Activated CD8-positive, alpha-beta memory T cell treated with anti-CD3 and anti-CD28 coated beads for 24 hours (primary cell): ENCODE measurements around the gene KDM5B.
"Not testable (repeated sequence)": the region's sequence is repeated elsewhere in the genome, so short reads cannot be mapped to it uniquely, and the experiment has no call there.

ENCODE experiments used
- DNase-seq: peaks from one replicate; pipeline ENCODE4 v3.0.0-alpha.2; 2020

The KDM5B gene

DNA sequence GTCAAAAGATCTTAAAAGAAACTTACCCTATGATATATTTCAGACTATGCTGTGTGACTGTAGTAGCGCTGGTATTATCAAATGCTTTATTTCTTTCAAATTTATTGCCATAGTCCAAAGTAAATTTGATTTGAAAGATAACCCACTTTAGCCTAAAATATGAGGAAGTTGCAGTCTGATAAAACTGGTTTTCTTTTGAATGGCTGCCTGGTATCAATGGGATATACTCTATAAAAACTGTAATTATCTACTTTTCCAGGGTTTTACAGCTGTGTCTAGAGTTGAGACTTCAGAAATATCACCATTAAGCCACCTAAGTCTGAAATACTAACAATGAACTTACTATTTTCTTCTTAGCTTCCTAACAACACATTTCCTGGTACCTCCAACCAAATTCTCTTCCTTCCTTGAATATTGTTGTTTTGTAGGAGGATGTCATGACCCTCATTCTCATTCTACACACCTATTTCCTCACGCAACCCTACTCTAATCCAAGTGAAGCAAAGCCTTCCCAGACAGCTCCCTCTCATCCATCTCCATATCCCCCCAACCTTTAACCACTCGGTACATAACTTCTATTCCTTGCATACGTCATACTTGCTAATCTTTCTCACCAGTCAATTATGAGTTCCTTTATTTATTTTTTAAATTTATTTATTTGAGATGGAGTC is 17.0 kb downstream of the KDM5B start:
- no peak for DNase-seq

GRCh38 chr1:202788800-202789199 is 19.4 kb downstream of the KDM5B start:
- no peak for DNase-seq

DNA sequence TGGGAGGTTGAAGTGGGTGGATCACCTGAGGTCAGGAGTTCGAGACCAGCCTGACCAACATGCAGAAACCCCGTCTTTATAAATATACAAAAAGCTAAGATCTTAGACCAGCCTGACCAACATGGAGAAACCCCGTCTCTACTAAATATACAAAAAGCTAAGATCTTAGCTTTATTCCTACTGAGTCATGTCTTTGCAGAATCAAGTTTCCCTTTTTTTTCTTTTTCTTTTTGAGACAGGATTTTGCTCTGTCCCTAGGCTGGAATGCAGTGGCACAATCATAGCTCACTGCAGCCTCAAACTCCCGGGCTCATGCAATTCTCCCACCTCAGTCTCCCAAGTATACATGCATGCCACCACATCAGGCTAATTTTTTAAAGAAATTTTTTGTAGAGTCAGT is 21.4 kb downstream of the KDM5B start:
- no peak for DNase-seq

DNA sequence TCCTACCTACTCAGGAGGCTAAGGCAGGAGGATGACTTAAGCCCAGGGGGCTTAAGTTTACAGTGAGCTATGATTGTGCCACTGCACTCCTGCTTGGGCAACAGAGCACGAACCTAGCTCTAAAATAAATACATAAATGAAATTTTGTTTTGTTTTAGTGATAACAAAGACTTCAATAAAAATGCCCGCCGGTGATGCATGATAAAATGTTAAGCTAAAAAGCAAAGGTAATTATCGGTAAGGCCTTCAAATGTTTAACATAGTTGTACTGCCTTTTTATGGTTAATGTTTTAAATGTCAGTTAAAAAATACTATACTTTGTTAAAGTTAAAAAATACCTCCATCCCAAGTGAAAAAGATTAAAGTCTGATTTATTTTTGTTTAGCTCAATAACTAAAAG is 27.0 kb downstream of the KDM5B start:
- DNase-seq: no peak

- DNase-seq: no peak
Measured at GRCh38 chr1:202770135-202770534, 38.1 kb downstream of the KDM5B start.

DNA sequence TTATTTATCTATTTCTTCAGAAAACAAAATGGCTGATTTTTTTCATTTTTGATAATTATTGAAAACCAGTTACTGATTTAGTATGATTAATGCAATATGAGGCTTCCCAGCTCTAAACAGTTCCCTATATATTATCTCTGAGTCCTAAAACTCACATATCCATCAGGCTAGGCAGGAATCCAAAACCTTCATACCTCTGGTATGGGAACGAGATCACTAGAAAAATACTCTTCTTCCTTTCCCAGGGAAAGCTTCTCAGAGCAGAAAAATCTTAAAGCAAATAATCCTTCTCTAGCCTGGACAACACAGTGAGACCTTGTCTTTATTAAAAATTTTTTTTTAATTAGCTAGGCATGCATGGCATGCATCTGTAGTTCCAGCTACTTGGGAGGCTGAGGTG is 42.5 kb downstream of the KDM5B start:
- no peak for DNase-seq

- DNase-seq: no peak
Measured at GRCh38 chr1:202762019-202762418, 46.2 kb downstream of the KDM5B start.

- no peak for DNase-seq
Measured at GRCh38 chr1:202760589-202760988, 47.6 kb downstream of the KDM5B start.

GRCh38 chr1:202756391-202756790 is 51.8 kb downstream of the KDM5B start:
- no peak for DNase-seq

DNA sequence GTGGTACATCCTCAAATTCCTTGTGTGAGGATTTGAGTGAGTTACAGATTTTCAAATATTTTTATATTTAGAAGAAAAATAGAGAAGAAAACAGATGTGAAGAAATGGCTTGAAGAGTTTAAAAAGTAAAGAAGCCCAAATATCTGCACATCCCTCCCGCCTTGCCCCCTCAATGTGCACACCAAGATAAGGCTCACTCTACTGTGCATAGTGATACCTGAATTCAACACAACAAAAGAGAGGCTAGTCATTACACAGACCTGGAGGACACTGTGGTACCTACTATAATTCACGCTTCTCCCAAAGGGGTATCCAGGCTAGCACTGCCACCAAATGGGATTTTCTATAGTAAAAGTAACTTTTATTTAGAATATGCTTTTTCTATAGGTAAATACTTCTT is 53.9 kb downstream of the KDM5B start:
- no peak for DNase-seq

GRCh38 chr1:202752774-202753173 is 55.4 kb downstream of the KDM5B start:
- DNase-seq: no peak

DNA sequence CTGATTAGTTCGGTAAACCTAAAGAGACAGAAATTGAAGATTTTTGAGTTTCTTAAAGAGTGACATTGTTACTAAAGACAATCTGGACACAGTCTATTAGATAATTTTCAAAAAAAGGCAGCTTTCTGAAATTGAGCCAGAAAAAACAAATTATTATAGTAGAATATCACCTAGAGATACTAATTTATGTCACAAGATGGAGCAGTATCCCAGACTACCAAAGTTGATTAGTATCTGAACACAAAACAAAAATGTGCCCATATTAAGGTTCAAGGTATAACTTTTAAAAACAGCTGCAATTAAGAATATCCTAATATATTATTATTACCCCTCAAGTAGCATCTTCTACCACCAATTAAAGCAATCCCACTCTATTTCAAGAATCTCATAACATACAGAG is 57.5 kb downstream of the KDM5B start:
- DNase-seq: no peak

GRCh38 chr1:202750024-202750423 is 58.2 kb downstream of the KDM5B start:
- no peak for DNase-seq

DNA sequence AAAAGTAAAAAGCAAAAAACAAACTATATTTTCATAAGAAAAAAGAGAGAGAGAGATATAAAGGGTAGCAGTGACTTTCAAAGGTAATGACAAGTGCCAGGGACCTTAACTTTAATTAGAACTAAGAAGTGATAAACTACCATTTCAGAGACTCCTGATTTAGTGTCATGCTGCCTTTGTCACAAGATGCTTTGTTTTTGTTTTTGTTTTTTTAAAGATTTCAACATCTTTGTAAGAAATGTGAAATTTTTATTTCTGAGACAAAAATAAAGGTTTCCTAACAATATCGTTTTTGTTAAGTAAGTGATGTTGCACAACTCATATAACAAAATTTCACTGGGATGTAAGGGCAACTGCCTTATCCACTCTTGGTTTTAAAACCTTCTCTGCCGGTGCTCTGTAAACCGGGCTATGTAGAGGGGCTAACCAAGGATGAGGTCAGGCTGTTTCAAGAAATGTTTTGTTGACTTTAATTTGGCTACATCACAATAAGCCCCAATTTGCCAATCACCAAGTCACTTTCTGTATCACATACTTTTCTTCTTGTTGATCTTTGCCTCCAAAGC is 62.8 kb downstream of the KDM5B start:
- DNase-seq: no peak

DNA sequence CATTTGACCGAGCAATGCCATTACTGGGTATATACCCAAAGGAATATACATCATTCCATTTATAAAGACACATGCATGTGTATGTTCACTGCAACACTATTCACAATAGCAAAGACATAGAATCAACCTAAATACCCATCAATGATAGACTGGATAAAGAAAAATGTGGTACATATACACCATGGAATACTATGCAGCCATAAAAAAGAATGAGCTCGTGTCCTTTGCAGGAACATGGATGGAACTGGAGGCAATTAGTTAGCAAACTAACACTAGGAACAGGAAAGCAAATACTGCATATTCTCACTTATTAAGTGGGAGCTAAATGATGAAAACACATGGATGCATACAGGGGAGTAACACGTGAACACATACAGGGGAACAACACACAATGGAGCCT is 63.5 kb downstream of the KDM5B start:
- DNase-seq: not testable (repeated sequence)

GRCh38 chr1:202742496-202742895 is 65.7 kb downstream of the KDM5B start:
- no peak for DNase-seq

DNA sequence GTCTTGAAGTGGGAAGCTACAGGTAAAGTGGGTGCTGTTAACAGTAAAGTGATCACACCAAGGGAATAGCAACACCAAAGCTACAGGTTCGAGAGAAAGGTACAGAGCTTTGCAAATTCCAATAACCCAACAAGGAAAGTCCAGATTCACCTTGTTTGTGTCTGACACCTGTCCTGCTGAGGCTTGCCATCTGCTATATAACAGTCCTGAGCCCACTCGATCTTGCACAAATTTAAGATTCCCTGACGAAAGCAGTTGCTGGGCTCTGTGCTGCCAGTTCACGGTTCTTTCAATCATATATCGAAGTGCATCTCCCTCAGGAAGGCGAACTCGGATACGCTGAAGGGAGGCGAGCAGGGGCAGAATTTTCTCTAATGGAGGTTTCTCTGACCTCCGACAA is 75.0 kb downstream of the KDM5B start:
- no peak for DNase-seq

DNA sequence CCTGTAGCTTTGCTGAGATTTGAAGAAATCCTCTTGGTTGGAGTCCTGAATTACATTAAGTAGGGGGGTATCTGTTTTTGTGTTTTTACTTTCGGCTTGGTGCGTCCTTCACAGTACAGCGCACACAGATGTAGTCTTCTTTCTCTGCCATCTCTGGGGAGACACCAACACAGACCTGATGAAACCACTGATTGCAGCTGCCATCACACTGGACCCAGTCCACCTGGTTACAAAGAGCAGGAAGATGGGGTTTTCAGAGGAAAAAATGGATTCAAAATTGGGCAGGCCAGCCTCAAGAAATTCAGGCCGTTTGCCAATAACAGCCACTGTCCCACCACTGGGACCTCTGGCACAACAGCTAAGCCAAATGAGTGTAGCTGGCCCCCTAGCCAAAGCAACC is 79.3 kb downstream of the KDM5B start:
- DNase-seq: no peak

DNA sequence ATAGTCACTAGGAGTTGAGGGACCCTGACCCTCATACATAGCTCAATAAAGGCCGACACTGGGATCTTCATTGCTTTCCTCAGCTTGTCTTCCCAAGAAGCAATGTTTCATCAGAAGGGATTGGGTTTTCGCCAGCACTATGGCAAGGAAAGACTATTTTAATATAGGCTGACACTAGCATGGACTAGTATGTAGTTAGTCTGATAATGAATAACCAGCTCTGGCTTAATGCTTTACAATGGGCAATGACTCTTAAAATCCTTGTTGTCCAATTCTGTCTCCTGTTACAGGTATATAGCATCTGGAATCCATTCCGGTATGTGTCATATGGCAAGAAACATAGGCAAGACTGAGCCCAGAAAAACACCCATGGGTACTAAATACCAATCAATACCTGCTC is 82.7 kb downstream of the KDM5B start:
- DNase-seq: no peak

GRCh38 chr1:202723708-202724107 is 84.5 kb downstream of the KDM5B start:
- no peak for DNase-seq

GRCh38 chr1:202723046-202723445 is 85.2 kb downstream of the KDM5B start:
- DNase-seq: not testable (repeated sequence)

GRCh38 chr1:202716654-202717053 is 91.6 kb downstream of the KDM5B start:
- no peak for DNase-seq

DNA sequence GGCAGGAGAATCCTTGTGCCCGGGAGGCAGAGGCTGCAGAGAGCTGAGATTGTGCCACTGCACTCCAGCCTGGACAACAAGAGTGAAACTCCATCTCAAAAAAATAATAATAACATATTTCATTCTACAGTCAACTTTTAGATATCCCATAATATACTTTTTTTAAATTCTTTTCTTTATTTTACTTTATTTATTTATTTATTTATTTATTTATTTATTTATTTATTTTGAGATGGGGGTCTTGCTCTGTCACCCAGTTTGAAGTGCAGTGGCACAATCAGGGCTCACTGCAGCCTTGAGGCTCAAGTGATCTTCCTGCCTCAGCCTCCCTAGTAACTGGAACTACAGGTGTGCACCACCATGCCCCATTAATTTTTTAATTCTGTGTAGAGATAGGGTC is 94.0 kb downstream of the KDM5B start:
- not testable (repeated sequence) for DNase-seq

DNA sequence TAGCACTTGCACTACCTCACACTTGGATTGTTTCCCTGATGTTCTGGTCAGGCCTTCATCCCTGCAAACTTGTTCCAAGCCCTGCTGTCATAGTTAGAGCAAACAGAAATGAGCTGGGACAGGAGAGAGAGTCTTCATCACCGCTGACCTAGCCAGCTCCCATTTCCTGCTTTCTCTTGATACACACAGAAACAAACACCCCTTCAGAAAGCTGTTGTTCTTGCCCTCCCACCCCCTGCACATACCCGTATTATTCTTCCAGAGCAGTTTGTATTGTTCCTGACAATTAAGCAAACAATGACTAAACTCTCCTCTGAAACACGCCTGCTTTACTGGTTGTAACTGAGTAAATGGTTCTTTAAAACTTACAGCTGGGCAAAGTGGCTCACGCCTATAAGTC is 95.1 kb downstream of the KDM5B start:
- DNase-seq: no peak

GRCh38 chr1:202711949-202712635 is 96.1 kb downstream of the KDM5B start:
- no peak for DNase-seq
